Prostate gland (tissue), 2 donors: ENCODE data around the gene WDFY4. TPM values are rescaled to one million over a fixed set of nuclear protein-coding genes. Genes with fewer than 3 reads are reported as not detected.

Experiments used
- DNase-seq: peaks from one replicate; pipeline ENCODE4 v3.0.0-alpha.2; 2019; ENCODE audit warnings: low spot score
- H3K27ac ChIP-seq, 2 donors: fragments of 200-600 bp; sonication (generic); 2 replicates each; pipeline ENCODE4 v1.5.1; 2017 to 2019
- H3K27me3 ChIP-seq: fragments of 200-600 bp; sonication (generic); replicated peaks from 2 replicates; pipeline ENCODE4 v1.5.1; 2019; ENCODE audit not compliant: insufficient read depth
- H3K36me3 ChIP-seq, 2 donors: fragments of 200-600 bp; sonication (generic); 1 replicate in 1 of 2; 2 replicates in 1 of 2; pipeline versions ENCODE4 v1.5.1 to v1.8.1; 2017 to 2019
- H3K4me1 ChIP-seq: fragments of 200-600 bp; sonication (generic); replicated peaks from 2 replicates; pipeline ENCODE4 v1.5.1; 2019
- H3K4me3 ChIP-seq, 2 donors: fragments of 200-600 bp; sonication (generic); 2 replicates each; pipeline ENCODE4 v1.5.1; 2017 to 2019
- H3K9me3 ChIP-seq: fragments of 200-600 bp; sonication (generic); 2 replicates; pipeline ENCODE4 v1.5.1; 2017
- POLR2A ChIP-seq: fragments of 450-650 bp; IDR thresholded peaks from one replicate; pipeline ENCODE4 v1.6.1; 2016; ENCODE audit warnings: antibody characterized with exemption, mild to moderate bottlenecking
- POLR2AphosphoS5 ChIP-seq: sonication (generic); formaldehyde crosslinking; IDR thresholded peaks from one replicate; pipeline ENCODE4 v1.6.1; 2017; ENCODE audit warnings: antibody characterized with exemption
- WGBS: methylation state at CpG from one replicate; pipeline ENCODE4 v1.1.5; 2018; 5-methylcytosine and 5-hydroxymethylcytosine counted together
- intact Hi-C: fragments of 100-400 bp; cut with DNase I; formaldehyde crosslinking; loops from one replicate; pipeline ENCODE4 v1.14.2; 2022
- total RNA-seq, 2 donors: library from RNA; depleted of rRNA; stranded (reverse); fragments of >200 nt; gene quantifications; one replicate each; pipeline ENCODE4 v1.1.0, GENCODE V29; 2016
- TF ChIP-seq, protein P1 (sequence below), 4 experiments: fragments of 200-600 bp in 2 of 4; fragments of 450-650 bp in 2 of 4; sonication (generic) in 2 of 4; IDR thresholded peaks; 1 replicate in 3 of 4; 2 replicates in 1 of 4; pipeline ENCODE4 v1.5.1; 2016 to 2019; ENCODE audit warnings: antibody characterized with exemption in 4 of 4, mild to moderate bottlenecking in 2 of 4, moderate library complexity in 2 of 4

Gene WDFY4
- total RNA-seq, 2 donors from 2014 or later: 0.59 to 5.7 TPM

GRCh38 chr10:49001870-49002672, 317.4 kb downstream of the WDFY4 start:
- 77% methylated on average over 17 of the region's 17 CpGs for WGBS
- no peaks in the 10 kb centered on the region for H3K36me3 ChIP-seq
- H3K4me3 ChIP-seq: no peak overlapping the region
- TF ChIP-seq POLR2AphosphoS5: no peak
- TF ChIP-seq POLR2A: no peak
- TF ChIP-seq, protein P1, sequence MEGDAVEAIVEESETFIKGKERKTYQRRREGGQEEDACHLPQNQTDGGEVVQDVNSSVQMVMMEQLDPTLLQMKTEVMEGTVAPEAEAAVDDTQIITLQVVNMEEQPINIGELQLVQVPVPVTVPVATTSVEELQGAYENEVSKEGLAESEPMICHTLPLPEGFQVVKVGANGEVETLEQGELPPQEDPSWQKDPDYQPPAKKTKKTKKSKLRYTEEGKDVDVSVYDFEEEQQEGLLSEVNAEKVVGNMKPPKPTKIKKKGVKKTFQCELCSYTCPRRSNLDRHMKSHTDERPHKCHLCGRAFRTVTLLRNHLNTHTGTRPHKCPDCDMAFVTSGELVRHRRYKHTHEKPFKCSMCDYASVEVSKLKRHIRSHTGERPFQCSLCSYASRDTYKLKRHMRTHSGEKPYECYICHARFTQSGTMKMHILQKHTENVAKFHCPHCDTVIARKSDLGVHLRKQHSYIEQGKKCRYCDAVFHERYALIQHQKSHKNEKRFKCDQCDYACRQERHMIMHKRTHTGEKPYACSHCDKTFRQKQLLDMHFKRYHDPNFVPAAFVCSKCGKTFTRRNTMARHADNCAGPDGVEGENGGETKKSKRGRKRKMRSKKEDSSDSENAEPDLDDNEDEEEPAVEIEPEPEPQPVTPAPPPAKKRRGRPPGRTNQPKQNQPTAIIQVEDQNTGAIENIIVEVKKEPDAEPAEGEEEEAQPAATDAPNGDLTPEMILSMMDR (IDR thresholded peaks at IDR 0.05): no peak
- no peaks in the 10 kb centered on the region for H3K4me1 ChIP-seq
- no peaks in the 10 kb centered on the region for H3K9me3 ChIP-seq
- intact Hi-C loops: no loop called here
- no peak for DNase-seq
- H3K27me3 ChIP-seq: no peaks in the 10 kb centered on the region
- no peak overlapping the region for H3K27ac ChIP-seq

DNA sequence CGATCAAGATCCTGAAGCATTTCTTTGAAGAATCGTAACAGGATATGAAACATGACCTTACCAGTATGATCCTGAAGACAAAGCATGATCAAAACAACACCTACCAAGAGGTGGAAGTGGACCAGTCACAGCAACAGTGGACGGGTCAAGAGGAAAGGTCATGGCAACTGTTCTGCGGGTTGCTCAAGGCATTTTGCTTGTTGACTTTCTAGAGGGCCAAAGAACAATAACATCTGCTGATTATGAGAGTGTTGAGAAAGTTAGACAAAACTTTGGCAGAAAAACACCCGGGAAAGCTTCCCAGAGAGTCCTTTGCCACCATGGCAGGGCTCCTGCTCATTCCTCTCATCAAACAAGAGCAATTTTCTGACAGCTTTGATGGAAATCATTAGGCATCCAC, 320.6 kb downstream of the WDFY4 start:
- Histone ChIP-seq H3K27me3 (no peaks in the 10 kb centered on the region), H3K9me3 (no peaks in the 10 kb centered on the region), H3K4me3 (no peak overlapping the region), H3K4me1 (no peaks in the 10 kb centered on the region), H3K36me3 (no peaks in the 10 kb centered on the region), H3K27ac (no peak overlapping the region)
- intact Hi-C loops: no loop called here
- WGBS: 76% methylated on average over 5 of the region's 5 CpGs
- TF ChIP-seq POLR2AphosphoS5 (no peak), POLR2A (no peak)
- TF ChIP-seq, protein P1 (IDR thresholded peaks at IDR 0.05): no peak
- no peak for DNase-seq

GRCh38 chr10:49007129-49007528, 322.5 kb downstream of the WDFY4 start:
- WGBS: 71% methylated on average over 5 of the region's 5 CpGs
- H3K36me3 ChIP-seq: no peaks in the 10 kb centered on the region

DNA sequence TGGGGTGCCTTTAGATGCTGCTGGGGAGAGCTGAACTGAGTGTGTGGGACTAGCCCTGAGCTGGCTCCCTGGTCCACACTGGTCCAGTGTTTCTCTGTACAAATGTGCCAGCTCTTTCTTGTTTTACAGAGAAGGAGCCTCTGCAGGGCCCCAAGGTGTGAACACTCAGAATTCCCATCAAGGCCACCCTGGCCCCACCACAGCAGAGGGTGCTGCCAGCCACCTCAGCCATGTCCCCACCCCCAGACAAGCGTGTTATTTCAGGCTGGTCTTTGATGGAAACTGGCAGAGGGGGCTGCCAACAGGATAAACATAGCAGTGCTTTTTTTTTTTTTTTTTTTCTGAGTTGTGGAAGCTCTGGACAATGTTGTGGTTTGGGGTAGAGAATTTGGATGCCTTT, 323.4 kb downstream of the WDFY4 start:
- DNase-seq: no peak
- WGBS: 38% methylated on average over 1 of the region's 1 CpG
- Histone ChIP-seq H3K9me3 (no peaks in the 10 kb centered on the region), H3K4me3 (no peak overlapping the region), H3K4me1 (no peaks in the 10 kb centered on the region), H3K36me3 (no peaks in the 10 kb centered on the region), H3K27me3 (no peaks in the 10 kb centered on the region), H3K27ac (no peak overlapping the region)
- intact Hi-C loops: no loop called here
- TF ChIP-seq POLR2AphosphoS5 (no peak), POLR2A (no peak)
- TF ChIP-seq, protein P1 (IDR thresholded peaks at IDR 0.05): no peak

More at GRCh38 chr10:49007129-49007528, 322.5 kb downstream of the WDFY4 start:
- no peaks in the 10 kb centered on the region for H3K4me1 ChIP-seq
- intact Hi-C loops: no loop called here
- H3K4me3 ChIP-seq: no peak overlapping the region
- DNase-seq: no peak
- H3K27me3 ChIP-seq: no peaks in the 10 kb centered on the region
- H3K27ac ChIP-seq: no peak overlapping the region
- no peaks in the 10 kb centered on the region for H3K9me3 ChIP-seq
- TF ChIP-seq, protein P1 (IDR thresholded peaks at IDR 0.05): no peak
- TF ChIP-seq POLR2A (no peak), POLR2AphosphoS5 (no peak)
